ENCODE measurements around the gene PPM1B. TPM values are rescaled to one million over a fixed set of nuclear protein-coding genes. Genes with fewer than 3 reads are reported as not detected.

The PPM1B gene
- total and polyA plus RNA-seq, 9 of the 15 experiments (the other 6 are each of a cell fraction or from before 2014, with no cell fraction given): 8.9 to 44.0 (median 28.6) TPM

DNA sequence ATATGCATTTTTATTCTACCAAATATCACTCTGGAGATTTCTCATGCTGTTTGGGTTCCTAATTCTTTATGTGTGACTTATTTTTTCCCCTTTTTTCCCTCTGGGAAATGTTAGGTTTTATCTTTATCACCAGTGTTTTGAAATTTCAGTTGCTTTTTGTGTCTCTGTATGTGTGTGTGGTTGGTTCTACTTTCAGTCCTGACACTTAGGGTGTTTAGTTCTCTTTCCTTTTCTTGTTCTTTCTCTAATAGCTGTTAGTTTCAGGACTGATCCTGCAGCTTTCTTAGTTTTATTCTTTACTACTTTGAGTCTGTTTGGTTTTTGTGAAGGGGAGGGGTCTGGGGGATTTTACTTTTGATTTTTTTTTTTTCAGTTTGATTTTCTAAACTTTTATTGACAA lies 23.1 kb downstream of the PPM1B start (continued):
- TF ChIP-seq, protein P1, sequence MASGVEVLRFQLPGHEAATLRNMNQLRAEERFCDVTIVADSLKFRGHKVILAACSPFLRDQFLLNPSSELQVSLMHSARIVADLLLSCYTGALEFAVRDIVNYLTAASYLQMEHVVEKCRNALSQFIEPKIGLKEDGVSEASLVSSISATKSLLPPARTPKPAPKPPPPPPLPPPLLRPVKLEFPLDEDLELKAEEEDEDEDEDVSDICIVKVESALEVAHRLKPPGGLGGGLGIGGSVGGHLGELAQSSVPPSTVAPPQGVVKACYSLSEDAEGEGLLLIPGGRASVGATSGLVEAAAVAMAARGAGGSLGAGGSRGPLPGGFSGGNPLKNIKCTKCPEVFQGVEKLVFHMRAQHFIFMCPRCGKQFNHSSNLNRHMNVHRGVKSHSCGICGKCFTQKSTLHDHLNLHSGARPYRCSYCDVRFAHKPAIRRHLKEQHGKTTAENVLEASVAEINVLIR (CRISPR knock-in tag; IDR thresholded peaks at IDR 0.05): no peak
- TF ChIP-seq HNRNPUL1 (IDR thresholded peaks at IDR 0.05; ENCODE audit: low read length) (no peak), SP1 (CRISPR knock-in tag; IDR thresholded peaks at IDR 0.05) (no peak)
- TF ChIP-seq, protein P2, sequence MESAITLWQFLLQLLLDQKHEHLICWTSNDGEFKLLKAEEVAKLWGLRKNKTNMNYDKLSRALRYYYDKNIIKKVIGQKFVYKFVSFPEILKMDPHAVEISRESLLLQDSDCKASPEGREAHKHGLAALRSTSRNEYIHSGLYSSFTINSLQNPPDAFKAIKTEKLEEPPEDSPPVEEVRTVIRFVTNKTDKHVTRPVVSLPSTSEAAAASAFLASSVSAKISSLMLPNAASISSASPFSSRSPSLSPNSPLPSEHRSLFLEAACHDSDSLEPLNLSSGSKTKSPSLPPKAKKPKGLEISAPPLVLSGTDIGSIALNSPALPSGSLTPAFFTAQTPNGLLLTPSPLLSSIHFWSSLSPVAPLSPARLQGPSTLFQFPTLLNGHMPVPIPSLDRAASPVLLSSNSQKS (CRISPR knock-in tag; IDR thresholded peaks at IDR 0.05): no peak

DNA sequence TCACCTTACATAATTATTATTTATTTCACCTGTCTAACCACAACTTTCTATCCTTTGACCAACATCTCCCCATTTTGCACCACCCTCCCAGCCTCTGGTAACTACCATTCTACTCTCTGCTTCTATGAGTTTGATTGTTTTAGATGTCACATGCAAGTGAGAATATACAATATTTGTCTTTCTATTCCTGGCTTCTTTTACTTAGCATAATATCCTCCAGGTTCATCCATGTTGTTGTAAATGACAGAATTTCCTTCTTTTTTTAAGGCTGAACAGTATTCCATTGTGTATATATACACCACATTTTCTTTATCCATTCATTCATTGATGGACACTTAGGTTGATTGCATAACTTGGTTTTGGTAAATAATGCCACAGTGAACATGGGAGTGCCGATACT lies 24.0 kb downstream of the PPM1B start:
- Histone ChIP-seq H4K20me1 (replicated peaks; ENCODE audit: control insufficient read depth, insufficient read depth, low read length) (no peaks in the 10 kb centered on the region), H3K9ac (ENCODE audit: insufficient read depth in 1 of 2, low read depth in 2 of 2, low read length in 2 of 2) (no peak overlapping the region), H3K36me3 (ENCODE audit: control insufficient read depth, insufficient read depth, low read length) (no peaks in the 10 kb centered on the region), H3K4me1 (replicated peaks in 1 of 2; ENCODE audit: control insufficient read depth in 2 of 2, insufficient read depth in 2 of 2, low read length in 2 of 2) (no peaks in the 10 kb centered on the region), H3K9me1 (ENCODE audit: control insufficient read depth, insufficient read depth, low read length) (no peaks in the 10 kb centered on the region), H2AFZ (ENCODE audit: low read depth, low read length) (no peak overlapping the region), H3K9me3 (replicated peaks; ENCODE audit: control insufficient read depth, insufficient read depth, low read depth, low read length) (no peaks in the 10 kb centered on the region), H3K79me2 (ENCODE audit: control insufficient read depth, insufficient read depth, low read length) (peaks cover 66% of the 10 kb centered on the region), H3K27me3 (ENCODE audit: control insufficient read depth in 2 of 2, insufficient read depth in 2 of 2, low read length in 2 of 2) (no peaks in the 10 kb centered on the region), H3K27ac (ENCODE audit: extremely low read depth, low read depth, low read length) (no peak overlapping the region), H3K4me3 (no peak overlapping the region), H3K4me2 (ENCODE audit: insufficient read depth, low read length) (no peak overlapping the region)
- ATAC-seq: no peak
- TSS peak; percentile 21 for BruUV-seq (replicated peaks)
- POLR2A ChIA-PET: no interaction called here
- intact Hi-C loops (cut with micrococcal nuclease): no loop called here
- 100% methylated on average over 1 of the region's 1 CpG for WGBS (ENCODE audit: insufficient coverage, low coverage, missing lambda C conversion rate)
- FAIRE-seq: peak; percentile 6
- CTCF ChIA-PET (ENCODE audit: low intra/inter-chr PET ratio): no interaction called here
- no peak for DNase-seq (ENCODE audit: extremely low read depth in 1 of 4, low spot score in 3 of 4)
- in situ Hi-C loops (cut with MboI): no loop called here
- no peak for TF ChIP-seq BCOR (IDR thresholded peaks at IDR 0.05)
- no peak for TF ChIP-seq ARID2 (IDR thresholded peaks at IDR 0.05)
- no peak for TF ChIP-seq PCBP2 (IDR thresholded peaks at IDR 0.05; ENCODE audit: low read depth, low read length, poor library complexity, severe bottlenecking)
- TF ChIP-seq NCOA2 (IDR thresholded peaks at IDR 0.05; ENCODE audit: partially characterized antibody in 2 of 2): no peak
- no peak for TF ChIP-seq STAG1 (CRISPR knock-in tag; IDR thresholded peaks at IDR 0.05; ENCODE audit: borderline replicate concordance)
- TF ChIP-seq ZNF184 (CRISPR knock-in tag; IDR thresholded peaks at IDR 0.05): no peak
- TF ChIP-seq ZNF586 (CRISPR knock-in tag; conservative IDR thresholded peaks at IDR 0.05): no peak
- TF ChIP-seq NR4A1 (CRISPR knock-in tag; IDR thresholded peaks at IDR 0.05): no peak
- TF ChIP-seq NR4A1 (tag; IDR thresholded peaks at IDR 0.05): no peak
- no peak for TF ChIP-seq NFE2 (IDR thresholded peaks at IDR 0.05; ENCODE audit: low read depth)
- no peak for TF ChIP-seq OTX1 (CRISPR knock-in tag; IDR thresholded peaks at IDR 0.05)
- TF ChIP-seq SRSF9 (IDR thresholded peaks at IDR 0.05; ENCODE audit: borderline replicate concordance, low read depth, low read length): no peak
- TF ChIP-seq MEF2D (tag; conservative IDR thresholded peaks at IDR 0.05; ENCODE audit: low read depth): no peak
- TF ChIP-seq FOXK2 (conservative IDR thresholded peaks at IDR 0.05 in 1 of 2, IDR thresholded peaks at IDR 0.05 in 1 of 2; ENCODE audit: low read depth in 2 of 2): no peak
- no peak for TF ChIP-seq ZNF263 (CRISPR knock-in tag; IDR thresholded peaks at IDR 0.05; ENCODE audit: borderline replicate concordance)
- no peak for TF ChIP-seq JUN (IDR thresholded peaks at IDR 0.05; ENCODE audit: borderline replicate concordance, low read depth, low read length)
- TF ChIP-seq JUN (CRISPR knock-in tag; IDR thresholded peaks at IDR 0.05; ENCODE audit: borderline replicate concordance): no peak
- no peak for TF ChIP-seq KDM5B (IDR thresholded peaks at IDR 0.05; ENCODE audit: insufficient replicate concordance, low read depth, low read length)
- no peak for TF ChIP-seq ZNF561 (CRISPR knock-in tag; conservative IDR thresholded peaks at IDR 0.05)
- no peak for TF ChIP-seq GATAD2A (IDR thresholded peaks at IDR 0.05)

All from K562 (cell line).